NT2/D1 (cell line): Measurements from ENCODE around the gene RAPGEF6.

ENCODE experiments used
- SUZ12 ChIP-seq: IDR thresholded peaks from 2 replicates; pipeline ENCODE4 v1.6.1; 2011; ENCODE audit not compliant: insufficient read length, insufficient read depth; ENCODE audit errors: extremely low read depth
- YY1 ChIP-seq: IDR thresholded peaks from 2 replicates; pipeline ENCODE4 v1.6.1; 2011; ENCODE audit not compliant: insufficient read length, insufficient read depth
- ZNF274 ChIP-seq: IDR thresholded peaks from 2 replicates; pipeline ENCODE4 v1.6.1; 2011; ENCODE audit warnings: mild to moderate bottlenecking, low read depth, low read length

DNA sequence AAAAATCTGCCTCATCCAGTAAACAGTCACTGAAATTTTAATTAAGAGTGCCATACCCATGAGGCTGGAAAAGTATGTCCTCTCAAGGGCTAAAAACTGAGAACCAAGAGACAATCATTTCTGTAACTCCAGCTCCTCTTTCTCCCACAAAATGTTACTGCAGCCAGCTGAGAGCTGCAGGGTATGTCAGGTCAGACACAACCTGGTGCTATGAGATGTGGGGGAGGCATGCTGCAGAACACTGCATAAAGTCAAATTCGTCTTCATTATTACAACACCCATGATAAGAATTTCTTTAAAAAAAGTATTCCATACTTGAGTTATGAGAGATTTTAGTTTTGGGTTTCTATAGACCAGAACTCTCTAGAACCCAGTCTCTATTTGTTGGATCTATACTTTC lies 209.0 kb downstream of the RAPGEF6 start:
- TF ChIP-seq SUZ12 (no peak), YY1 (no peak), ZNF274 (no peak)
